CD4-positive, alpha-beta T cell treated with Interleukin-2 at 100 ng/mL for 4 hours (primary cell): Measurements from ENCODE around the gene ARID3A.
A peak's percentile ranks its signal among the peaks of the same experiment; 100 is the strongest.

Experiments used
- DNase-seq: peaks from one replicate; pipeline ENCODE4 v3.0.0-alpha.2; 2020; ENCODE audit warnings: low spot score

Gene ARID3A

DNA sequence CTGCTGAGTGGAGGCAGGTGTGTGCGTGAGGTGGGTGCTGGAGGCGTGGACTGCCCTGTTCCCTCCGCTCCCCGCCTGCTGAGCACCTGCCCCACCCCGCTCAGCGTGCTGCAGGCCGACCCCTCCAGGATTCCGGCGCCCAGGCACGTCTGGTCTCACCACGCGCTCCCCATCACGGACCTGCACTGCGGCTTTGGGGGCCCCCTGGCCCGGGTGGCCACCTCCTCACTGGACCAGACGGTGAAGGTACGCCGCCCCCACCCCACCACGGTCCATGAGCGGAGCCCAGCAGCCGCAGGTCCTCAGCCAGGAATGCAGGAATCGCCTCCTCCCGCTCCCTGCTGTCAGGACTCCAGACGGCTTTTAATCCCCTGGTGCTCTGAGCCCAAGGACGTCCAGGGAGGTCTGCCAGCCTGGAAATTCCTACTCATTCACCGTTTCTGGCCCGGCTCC lies 64.3 kb downstream of the ARID3A start:
- no peak for DNase-seq

DNA sequence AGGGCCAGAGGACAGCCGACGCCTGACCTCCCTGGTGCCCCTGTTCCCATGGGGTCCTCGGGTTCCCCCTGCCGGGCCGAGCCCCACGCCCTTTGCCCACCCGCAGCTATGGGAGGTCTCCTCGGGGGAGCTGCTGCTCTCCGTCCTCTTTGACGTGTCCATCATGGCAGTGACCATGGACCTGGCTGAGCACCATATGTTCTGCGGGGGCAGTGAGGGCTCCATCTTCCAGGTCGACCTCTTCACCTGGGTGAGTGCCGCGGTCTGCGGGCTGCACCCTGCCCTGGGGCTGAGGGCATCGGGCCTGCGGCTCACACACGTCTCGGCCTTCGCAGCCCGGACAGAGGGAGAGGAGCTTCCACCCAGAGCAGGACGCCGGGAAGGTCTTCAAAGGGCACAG lies 64.9 kb downstream of the ARID3A start:
- DNase-seq = no peak

DNA sequence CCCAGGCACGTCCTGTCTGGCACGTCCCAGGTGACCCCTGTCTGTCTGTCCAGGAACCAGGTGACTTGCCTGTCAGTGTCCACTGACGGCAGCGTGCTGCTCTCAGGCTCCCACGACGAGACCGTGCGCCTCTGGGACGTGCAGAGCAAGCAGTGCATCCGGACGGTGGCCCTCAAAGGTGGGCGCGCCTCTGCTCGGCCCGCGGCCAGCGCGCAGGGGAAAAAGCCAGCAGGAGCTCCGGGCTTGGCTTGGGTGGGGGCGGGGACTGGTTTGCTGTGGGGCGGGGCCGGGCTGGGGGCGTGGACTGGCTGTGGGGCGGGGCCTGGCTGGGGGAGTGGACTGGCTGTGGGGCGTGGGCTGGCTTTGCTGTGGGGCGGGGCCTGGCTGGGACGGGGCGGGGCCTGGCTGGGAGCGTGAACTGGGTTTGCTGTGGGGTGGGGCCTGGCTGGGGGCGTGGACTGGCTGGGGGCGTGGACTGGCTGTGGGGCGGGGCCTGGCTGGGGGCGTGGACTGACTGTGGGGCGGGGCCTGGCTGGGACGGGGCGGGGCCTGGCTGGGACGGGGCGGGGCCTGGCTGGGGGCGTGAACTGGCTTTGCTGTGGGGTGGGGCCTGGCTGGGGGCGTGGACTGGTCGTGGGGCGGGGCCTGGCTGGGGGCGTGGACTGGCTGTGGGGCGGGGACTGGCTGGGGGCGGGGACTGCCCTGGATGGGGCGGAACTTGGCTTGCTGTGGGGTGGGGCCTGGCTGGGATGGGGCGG lies 65.5 kb downstream of the ARID3A start:
- DNase-seq = no peak

DNA sequence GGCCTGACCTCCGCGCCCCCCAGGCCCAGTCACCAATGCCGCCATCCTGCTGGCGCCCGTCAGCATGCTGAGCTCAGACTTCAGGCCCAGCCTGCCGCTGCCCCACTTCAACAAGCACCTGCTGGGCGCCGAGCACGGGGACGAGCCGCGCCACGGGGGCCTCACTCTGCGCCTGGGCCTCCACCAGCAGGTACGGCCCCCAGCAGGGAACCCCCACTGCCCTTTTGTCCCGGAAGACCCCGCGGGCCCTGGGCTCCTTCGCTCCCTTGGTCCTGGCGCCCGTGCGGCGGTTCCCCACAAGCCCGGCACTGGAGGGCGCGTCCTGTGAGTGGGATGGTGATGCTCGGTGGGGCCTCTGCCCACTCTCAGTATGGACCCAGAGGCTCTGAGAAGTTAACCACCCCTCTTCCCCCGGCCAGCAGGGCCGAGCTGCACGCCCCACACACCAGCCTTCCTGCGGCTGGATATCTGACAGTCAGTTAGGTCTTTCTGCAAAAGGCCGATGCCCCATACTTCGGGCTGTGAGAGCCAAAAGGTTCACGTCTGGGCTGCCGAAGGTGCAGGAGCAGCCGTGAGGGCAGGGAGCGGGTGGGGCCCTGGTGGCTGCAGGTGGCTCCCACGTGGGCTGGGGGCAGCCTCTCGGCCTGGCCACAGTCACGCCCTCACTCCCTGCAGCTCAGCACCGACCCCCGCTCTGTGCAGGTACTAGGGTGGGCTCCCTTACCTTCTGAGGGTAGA lies 66.3 kb downstream of the ARID3A start:
- no peak for DNase-seq

DNA sequence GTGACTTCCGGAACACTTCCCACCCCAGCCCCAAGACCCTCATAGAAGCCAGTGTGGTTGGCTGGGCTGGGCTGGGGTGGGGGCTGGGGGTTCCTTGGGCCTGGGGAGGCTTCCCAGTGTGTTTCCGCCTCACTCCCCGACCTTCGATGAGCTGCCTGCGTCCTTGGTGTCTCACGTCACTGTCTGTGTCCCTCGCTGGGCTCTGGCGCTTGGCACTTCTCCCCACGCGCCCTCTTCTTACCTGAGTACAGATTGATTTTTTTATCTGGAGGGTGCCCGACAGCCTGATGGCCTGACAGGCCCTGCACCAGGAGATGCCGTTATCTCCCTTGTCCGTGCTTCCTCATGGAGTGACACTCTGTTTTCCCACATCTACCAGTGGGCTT lies 66.8 kb downstream of the ARID3A start:
- DNase-seq = no peak

DNA sequence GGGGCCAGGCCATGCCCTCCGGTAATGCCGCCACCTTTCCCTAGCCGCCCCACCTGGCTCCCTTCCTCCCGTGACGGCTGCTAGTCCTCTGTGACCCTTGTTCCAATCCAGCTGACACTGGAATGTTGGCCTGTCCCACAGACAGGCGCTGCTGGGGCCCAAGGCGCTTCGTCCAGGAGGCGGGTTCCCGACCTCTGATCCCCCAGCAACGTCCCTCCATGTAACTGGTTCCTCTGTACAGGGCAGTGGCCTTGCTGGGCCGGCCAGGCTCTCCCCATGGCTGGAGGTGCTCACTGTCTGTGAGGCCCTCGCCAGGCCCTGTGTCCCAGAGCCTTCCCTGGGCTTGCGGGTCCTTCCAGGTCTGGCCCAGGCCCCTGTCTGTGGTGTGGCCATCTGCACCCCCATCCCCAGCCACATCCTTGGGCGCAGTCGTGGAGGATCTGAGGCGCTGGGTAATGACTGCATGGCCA lies 67.6 kb downstream of the ARID3A start:
- no peak for DNase-seq

DNA sequence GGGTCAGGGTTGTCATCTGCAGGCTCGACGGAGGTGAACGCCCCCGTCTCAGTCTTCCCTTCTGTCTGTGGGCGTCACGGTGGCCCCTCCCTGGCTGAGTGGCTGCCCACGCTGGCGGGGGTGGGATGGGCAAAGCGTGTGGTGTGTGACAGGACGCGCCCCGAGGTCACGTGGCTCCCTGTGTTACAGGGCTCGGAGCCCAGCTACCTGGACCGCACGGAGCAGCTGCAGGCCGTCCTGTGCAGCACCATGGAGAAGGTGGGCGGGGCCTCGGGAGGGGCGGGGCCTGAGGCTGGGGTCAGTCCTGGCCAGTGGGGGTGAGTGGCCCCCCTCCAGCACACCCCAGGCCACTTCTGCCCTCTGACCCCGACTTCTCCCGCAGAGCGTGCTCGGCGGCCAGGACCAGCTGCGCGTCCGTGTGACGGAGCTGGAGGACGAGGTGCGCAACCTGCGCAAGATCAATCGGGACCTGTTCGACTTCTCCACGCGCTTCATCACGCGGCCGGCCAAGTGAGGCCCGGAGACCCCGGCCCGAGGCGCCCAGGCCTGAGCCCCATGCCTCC lies 68.1 kb downstream of the ARID3A start:
- no peak for DNase-seq

DNA sequence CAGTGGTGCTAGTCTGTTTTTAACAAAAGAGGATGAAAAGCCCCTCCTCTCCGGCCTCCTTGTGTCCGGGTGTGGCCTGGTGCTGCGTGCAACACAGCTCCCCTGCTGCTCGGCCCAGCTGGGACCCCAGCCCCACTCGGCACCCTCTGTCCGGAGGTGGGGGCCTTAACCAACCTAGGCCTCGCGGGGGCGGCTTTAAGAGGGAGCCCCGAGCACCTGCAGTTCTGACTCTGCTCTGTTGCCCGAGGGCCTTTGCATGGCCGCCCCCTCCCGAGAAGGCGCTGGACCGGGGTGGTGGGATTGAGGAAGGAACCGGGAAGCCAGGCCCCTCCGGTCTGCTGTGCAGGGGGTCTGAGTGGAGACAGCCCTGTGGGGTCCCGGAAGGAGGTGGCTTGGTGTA lies 68.7 kb downstream of the ARID3A start:
- no peak for DNase-seq

DNA sequence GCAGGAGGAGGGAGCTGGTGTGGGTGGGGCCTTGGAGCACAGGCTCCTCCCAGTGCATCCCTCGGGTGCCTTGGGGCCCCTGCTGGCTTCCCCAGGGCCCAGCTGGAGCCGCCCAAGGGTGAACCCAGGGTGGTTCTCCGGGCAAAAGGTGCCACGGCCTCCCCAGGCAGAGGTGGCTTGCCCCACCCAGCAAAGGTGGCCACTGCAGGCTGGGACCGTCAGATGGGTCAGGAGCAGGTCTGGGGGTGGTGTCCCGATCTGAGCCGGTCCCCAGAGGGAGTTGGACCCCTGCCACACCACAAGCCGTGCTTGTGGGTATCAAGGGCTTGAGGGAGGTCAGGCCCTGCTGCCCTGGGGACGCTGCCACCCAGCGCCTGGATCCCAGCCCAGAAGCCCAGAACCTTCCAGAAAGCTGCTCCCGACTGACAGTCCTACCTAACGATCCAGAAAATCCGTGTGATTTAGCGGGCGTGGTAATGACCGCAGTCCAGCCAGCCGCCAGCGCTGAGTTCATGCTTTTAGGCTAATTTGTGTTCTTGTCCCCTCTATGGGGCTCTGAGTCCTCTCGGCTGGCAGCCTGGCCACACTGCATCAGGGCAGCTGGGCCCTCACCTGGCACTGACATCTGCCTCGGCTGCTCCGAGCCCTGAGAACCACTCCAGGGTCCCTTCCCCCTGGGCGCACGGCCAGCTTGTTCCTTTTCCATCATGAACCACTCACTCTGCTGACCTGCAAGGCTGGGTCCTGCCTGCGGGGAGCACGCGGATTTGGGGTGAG lies 69.4 kb downstream of the ARID3A start:
- no peak for DNase-seq

DNA sequence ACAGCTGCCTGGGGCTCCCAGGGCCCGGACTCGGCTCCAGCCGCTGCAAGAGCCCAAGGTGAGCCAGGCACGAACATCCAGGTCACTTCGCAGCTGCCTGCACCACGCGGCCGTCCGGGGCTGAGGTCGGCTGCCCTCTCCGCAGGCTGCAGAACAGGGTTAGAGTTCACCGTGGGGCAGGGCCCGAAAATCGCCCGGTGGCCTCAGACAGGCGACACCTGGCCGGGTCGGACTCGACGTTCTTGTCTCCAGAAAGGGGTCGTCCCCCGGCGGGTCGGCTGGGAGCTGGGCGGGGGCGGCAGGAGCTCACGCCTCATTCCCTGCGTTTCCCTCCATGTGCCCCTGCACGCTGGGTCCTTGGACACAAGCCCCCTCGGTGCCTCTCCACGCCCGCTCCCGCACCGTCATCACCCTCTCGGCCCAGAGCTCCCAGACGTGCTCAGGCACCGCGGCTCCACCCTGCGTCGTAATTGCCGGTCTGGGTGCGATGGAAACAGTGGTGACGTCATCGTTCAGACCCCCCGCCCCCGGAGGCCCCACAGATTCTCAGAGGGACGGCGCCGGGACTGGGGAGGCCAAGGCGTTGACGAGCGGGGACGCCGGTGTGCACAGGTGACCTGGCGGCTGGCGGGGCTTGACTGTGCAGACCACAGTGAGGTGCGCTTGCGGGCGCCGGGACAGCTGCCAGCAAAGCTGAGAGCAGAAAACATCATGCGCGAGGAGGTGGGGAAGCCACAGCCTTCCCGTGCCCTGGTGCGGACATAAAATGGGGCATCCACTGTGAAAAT lies 70.4 kb downstream of the ARID3A start:
- DNase-seq = peak; percentile 71

DNA sequence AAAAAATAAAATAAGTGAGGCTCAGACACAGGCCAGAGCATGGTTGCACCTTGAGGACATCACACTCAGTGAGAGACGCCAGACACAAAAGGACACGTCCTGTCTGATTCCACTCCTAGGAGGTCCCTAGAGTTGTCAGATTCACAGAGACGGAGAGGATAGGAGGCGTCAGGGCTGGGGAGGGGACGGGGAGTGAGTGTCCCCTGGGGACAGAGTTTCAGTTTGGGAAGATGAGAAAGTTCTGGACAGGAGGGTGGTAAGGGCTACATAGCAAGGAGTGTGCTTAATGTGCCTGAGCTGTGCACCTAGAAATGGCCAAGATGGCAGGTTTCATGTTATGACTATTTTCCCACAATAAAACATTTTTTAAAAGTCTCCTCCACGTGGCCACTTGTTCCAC lies 72.2 kb downstream of the ARID3A start:
- DNase-seq = no peak

DNA sequence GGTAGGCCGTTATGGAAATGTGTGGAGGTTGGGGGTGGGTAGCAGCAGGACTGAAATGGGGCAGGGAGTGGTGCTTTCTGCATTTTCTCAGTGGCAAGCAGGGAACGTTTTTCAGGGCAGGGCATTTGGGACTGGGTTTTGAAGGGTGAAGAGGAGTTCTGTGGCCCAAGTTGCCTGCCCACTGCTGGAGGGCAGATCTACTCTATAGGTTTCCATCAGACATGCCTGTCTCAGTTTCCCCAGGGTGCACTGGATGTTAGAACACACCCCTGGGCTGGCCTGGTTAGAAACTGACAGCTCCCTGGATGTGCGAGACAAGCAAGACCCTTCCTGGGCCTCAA lies 73.5 kb downstream of the ARID3A start:
- no peak for DNase-seq

DNA sequence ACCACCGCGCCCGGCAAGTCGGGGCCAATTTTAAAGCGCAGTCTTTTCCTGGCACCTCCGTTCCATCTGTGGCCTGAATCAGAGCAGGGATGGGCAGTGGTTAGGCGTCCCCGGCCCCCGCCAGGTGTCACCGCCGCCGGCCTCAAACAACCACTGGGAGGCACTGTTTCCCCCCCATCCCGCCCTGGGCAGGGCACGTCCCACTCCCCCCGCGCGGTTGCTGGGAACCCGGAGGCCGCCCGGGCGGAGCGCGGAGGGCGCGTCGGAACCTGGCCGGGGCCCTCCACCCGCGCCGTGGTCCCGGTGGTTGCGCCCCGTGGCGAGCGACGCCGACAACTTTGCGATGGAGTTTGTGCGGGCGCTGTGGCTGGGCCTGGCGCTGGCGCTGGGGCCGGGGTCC lies 74.3 kb downstream of the ARID3A start, which contains the start of gene GRIN3B:
Gene GRIN3B (plus strand): TSS at position 325 of the 400 bp plus-strand sequence. CDS start 19 bp downstream, at position 344.
- peak; percentile 59 for DNase-seq

DNA sequence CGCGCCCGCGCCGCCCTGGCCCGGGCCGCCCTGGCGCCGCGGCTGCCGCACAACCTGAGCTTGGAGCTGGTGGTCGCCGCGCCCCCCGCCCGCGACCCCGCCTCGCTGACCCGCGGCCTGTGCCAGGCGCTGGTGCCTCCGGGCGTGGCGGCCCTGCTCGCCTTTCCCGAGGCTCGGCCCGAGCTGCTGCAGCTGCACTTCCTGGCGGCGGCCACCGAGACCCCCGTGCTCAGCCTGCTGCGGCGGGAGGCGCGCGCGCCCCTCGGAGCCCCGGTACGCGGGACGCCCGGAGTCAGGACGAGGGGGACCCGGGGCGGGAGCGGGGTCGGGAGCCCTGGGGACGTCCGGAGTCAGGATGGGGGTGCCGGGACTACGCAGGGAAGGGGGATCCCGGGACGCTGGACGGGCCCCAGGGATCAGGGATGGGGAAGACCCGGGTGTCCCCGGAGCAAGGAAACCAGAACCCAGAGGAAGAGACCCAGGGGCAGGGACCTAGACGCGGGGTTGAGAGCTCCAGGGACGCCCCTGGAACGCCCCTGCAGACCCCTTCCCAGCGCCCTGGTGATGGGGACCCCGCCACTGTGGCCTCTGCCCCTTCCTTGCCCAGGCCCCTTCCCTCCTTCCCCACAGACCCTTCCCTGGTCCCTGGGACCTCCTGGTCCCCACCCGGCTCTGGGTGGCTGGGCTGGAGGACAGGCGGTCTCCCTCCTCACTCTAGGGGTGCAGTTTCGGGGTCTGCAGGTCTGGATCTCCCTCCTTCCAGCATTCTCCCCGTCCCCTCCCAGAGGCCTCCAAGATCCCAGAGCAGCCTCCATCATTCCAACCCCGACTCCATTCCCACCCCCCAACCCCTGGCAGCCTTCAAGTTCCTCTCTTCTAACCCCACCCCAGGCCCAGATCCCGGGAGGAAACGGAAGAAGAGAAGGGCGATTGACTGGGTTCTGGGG lies 75.0 kb downstream of the ARID3A start:
- no peak for DNase-seq

DNA sequence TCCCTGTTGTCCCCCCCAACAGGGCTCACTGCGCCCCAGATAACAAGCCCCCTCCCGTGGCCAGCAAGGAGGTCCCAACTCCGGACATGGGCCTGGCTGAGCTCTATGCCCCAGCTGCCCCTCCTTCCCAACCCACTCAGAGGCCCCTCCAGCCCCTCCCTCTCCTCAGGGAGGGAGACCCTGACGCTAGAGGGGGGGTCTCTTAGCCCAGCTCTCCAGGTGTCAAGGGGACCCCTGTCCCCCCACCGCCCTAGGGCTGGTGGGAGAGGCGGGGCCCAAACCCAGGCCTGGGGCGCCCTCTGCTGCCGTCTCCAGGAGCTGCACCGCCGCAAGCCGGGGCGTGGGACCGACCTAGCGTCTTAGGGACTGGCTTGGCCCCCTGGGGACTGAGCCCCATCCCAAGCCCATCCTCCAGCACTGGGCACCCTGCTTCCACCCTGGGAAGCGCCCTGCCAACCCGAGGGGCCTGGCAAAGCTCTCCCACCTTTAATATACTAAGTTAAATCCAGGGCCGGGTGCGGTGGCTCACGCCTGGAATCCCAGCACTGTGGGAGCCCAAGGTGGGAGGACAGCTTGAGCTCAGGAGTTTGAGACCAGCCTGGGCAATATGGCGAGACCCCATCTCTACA lies 75.8 kb downstream of the ARID3A start:
- peak; percentile 71 for DNase-seq

DNA sequence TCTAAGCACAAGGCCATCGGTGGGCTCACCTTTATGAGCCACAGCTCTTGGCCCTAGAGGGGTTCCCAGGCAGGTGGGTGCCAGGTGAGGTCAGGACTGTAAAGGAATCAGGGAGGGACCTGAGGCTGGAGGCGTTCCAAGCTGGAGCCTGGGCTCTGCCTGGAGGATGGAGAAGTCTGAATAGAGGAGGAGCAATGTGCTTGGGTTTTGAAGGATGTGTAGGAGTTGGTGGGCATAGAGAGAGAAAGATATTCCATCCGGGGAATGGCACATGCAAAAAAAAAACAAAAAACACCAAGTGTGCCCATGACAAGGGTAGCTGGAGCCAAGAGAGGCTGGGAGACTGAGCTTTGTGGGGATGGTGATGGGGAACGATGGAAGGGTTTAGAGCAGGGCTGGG lies 76.8 kb downstream of the ARID3A start:
- no peak for DNase-seq

DNA sequence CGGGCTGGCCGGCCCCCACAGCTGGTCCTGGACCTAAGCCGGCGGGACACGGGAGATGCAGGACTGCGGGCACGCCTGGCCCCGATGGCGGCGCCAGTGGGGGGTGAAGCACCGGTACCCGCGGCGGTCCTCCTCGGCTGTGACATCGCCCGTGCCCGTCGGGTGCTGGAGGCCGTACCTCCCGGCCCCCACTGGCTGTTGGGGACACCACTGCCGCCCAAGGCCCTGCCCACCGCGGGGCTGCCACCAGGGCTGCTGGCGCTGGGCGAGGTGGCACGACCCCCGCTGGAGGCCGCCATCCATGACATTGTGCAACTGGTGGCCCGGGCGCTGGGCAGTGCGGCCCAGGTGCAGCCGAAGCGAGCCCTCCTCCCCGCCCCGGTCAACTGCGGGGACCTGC lies 77.4 kb downstream of the ARID3A start:
- no peak for DNase-seq

DNA sequence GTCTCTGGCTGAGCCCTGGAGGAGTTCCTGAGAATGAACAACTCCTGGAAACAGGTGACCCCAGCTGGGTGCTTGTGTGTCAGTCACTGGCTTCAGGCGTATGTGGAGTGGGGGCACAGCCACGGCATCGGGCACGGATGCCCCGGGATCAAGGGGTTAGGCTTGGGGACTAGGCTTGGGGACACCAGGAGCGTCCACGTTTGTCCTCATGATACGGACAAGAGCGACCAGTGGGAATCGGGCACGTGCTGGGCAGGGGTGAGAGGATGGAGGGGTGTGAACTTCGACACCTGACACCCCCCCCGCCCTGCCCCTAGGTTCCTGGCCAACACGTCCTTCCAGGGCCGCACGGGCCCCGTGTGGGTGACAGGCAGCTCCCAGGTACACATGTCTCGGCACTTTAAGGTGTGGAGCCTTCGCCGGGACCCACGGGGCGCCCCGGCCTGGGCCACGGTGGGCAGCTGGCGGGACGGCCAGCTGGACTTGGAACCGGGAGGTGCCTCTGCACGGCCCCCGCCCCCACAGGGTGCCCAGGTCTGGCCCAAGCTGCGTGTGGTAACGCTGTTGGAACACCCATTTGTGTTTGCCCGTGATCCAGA lies 78.5 kb downstream of the ARID3A start:
- no peak for DNase-seq
